AG08395 (cell line): ENCODE measurements around the gene RIMKLB.
"Not testable (repeated sequence)": the region's sequence is repeated elsewhere in the genome, so short reads cannot be mapped to it uniquely, and the experiment has no call there.

Experiments used
- DNase-seq: peaks from one replicate; pipeline ENCODE4 v3.0.0; 2012; ENCODE audit warnings: mixed read lengths, low spot score

The RIMKLB gene

GRCh38 chr12:8819666-8819980 is 121.8 kb downstream of the RIMKLB start:
- DNase-seq: no peak

DNA sequence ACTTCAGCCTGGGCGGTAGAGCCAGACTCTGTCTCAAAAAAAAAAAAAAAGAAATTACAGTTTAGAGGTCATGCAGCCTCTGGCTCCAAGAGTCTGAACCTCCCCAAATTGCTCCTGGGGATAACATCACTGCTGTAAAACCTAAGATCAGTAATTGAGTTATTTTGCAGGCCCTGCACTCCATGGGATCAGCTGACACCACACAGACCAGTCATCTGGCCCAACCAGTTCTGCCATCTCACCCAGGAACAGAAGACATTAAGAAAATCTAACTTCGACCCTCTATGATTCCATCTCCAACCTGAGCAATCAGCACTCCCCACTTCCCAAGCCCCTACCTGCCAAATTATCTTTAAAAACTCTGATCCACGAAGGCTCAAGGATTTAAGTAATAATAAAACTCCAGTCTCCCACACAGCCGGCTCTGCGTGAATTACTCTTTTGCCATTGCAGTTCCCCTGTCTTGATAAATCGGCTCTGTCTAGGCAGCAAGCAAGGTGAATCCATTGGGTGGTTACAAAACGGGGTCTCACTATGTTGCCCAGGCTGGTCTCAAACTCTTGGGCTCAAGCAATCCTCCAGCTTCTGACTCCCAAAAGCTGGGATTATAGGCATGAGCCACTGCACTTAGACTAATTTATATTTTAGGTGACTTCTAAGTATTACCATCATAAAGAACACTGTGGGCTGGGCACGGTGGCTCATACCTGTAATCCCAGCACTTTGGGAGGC is 123.1 kb downstream of the RIMKLB start:
- not testable (repeated sequence) for DNase-seq

DNA sequence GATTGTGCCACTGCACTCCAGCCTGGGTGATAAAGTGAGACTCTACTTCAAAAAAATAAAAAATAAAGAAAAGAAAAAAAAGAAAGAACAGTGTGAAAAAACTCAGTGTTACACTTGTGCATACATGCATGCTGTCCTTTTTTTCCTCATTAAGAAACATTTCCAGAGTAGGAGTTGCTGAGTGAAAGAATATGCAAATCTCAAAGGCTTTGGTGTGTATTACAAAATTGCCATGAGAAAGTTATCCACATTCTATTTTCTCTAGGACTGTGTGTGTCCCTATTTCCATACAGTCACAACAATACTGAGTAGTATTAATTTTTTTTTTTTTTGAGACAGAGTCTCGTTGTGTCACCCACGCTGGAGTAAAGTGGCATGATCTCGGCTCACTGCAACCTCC is 123.8 kb downstream of the RIMKLB start:
- DNase-seq: no peak

DNA sequence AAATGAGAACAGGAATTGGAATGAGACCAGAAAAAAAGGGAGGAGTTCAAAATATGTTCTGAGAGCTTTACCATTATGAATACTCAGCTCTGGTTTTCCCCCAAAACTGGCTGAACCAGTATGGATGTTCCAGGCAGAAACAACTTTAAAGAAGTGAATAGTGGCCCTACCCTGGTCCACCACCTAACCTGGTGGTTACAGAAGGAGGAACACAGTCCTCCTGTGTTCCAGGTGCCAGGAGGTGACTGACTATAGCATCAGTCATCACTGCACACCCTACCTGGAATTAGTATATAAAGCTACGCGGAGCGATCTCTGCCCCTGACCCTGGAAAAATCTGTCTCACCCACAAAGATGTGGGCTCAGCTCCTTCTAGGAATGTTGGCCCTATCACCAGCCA is 124.5 kb downstream of the RIMKLB start, which contains the start of gene A2ML1:
TSS of gene A2ML1 (plus strand) at position 324 of the 400 bp plus-strand sequence. CDS start at position 355, 31 bp downstream.
- no peak for DNase-seq

GRCh38 chr12:8823565-8824300 is 125.9 kb downstream of the RIMKLB start:
- DNase-seq: peak; percentile 34

- no peak for DNase-seq
Observed at GRCh38 chr12:8827551-8828256, 129.9 kb downstream of the RIMKLB start.

DNA sequence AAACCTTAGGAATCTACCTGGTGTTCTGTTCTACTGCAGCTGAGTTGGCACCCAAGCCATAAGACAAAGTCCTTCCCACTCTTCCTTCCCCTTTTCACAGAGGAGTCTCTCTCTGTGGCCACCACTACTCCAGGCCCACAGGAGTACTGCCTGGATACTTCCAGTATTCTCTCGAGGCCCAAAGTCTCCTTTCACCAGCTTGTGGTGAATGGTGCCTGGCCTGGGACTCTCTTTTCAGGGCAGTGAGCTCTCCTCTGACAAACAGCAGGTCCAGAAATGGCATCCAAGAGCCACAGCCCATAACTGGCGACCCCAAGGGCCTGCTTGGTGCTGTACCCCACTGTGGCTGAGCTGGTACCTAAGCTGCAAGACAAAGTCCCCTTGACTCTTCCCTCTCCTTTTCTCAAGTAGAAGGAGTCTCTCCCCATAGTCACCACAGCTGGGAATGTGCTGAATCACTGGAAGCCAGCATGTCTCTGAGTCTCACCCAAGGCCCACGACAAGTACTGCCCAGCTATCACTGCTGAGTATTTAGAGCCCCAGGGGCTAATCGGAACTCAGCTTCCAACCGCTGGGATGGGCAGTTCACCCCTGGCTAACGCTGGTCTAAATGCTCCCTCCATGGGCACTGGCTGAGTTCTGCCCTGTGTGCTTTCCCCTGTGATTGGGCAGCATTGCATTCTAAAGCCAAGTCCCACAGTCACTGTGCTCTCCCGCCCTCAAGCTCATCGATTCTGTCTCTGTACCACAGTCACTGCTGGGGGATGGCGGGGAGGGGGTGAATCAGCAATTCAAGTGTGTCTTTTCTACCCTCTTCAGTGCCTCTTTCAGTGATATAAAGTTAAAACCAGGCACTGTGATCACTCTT is 130.7 kb downstream of the RIMKLB start:
- no peak for DNase-seq

GRCh38 chr12:8829125-8829518 is 131.3 kb downstream of the RIMKLB start:
- no peak for DNase-seq

DNA sequence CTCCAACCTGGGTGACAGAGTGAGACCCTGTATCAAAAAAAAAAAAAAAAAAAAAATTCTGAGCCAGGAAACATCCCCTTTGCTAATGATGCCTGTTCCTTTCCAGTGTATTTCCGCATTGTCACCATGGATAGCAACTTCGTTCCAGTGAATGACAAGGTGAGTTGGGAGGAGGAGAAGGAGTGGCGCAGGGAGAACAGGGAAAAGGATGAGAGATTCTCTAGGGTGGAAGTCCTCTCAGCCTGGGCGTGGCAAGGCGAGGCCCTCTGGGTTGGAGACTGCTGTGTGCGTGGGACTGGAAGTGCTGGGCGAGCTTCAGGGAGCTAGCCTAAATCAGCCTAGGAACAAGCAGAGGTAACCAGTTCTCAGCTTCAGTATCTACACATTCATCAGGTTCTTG is 131.8 kb downstream of the RIMKLB start:
- DNase-seq: no peak

DNA sequence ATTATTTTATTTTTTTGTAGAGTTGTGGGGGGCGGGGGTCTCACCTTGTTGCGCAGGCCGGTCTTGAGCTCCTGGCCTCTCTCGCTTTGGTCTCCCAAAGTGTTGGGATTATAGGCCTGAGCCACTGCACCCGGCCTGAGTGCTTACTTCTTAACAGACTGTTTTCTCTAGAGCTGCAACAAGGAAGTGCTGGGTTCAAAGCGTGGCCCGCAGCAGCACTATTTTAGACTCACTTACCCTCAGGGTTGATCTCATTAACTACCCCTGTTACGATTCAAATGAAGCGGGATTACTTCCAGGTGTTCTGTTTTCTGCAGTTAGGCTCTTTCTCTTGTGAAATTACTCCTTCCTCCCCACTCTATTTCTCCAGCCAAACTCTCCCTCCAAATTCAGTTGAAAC is 133.3 kb downstream of the RIMKLB start:
- DNase-seq: no peak

DNA sequence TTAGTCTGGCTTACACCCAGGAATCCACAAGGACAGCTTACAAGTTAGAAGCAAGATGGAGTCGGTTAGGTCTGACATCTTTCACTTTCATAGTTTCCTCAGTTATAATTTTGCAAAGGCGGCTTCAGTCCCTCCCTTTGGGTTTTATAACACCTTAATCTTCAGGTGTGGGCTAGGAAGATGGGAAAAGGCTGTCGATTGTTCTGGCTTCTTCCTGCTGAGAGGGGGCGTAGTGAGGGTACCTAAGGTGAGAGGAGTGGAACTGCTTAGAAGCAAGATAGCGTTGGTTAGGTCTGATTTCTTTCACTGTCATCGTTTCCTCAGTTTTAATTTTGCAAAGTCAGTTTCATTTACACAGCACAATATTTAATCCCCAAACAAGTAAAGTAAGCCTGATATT is 134.7 kb downstream of the RIMKLB start:
- no peak for DNase-seq
